GM18867 (cell line): Measurements from ENCODE around the gene LGI2.

Experiments
- ATAC-seq: cut with Tn5 transposase; IDR thresholded peaks from one replicate; pipeline ENCODE4 v1.9.1; 2021; ENCODE audit warnings: mild to moderate bottlenecking, moderate library complexity; ENCODE audit not compliant: unreplicated experiment

The LGI2 gene

DNA sequence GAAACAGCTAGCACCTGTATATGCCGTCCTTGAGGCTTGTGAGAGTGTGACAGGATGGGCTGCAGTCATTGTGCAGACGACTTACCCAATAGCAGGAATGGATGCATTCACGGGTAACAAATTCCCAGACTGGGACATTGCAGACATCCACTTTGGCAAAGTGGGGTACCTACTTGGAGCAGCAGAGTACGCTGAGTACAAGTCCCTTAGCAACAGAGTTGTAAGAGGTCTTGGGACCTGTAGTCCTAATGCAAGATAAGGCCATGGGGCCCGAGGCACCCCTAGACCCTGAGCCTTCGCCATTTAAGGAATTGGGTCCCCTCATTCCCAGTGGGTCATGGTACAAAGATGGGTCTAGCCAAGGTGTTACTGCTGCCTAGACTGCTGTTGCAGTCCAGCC is 62.5 kb downstream of the LGI2 start:
- ATAC-seq = no peak

DNA sequence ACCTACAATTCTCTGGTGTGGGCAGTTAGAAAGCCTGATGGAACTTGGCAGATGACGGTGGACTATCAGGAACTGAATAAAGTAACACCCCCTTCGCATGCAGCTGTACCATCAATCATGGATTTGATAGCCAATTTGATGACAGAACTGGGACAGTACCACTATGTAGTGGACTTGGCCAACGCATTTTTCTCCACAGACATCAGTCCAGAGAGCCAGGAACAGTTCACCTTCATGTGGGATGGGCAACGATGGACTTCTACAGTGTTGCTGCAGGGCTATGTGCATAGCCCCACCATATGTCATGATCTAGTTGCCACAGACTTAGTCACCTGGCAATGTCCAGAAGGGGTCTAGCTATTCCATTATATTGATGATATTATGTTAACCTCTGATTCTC is 63.4 kb downstream of the LGI2 start:
- ATAC-seq = no peak

- no peak for ATAC-seq
These were observed 64.7 kb downstream of the LGI2 start for GRCh38 chr4:24966076-24966475.

GRCh38 chr4:24965627-24966026 is 65.1 kb downstream of the LGI2 start:
- no peak for ATAC-seq

- no peak for ATAC-seq
These were observed 67.5 kb downstream of the LGI2 start for GRCh38 chr4:24963277-24963676.

DNA sequence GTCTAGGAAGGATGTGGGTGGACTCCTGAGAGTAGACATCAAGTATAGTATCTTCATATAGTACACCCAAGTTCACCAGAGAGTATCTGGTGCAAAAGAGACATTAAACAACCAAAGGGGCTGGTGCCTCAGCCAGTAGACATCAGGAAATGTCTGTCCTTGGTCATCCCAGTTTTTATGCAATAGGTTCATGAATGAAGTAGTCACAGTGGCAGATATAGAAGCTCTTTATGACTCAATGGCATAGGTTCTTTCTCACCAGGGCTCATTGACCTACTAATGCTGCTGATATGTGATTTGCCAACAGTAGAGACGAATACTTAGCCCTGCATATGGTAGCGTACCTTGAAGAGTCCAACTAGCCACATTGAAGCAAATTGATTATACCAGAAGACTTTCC is 72.9 kb downstream of the LGI2 start:
- ATAC-seq = no peak

- no peak for ATAC-seq
These were observed 74.0 kb downstream of the LGI2 start for GRCh38 chr4:24956763-24957162.

- ATAC-seq = no peak
These were observed 74.7 kb downstream of the LGI2 start for GRCh38 chr4:24956091-24956490.

- ATAC-seq = no peak
These were observed 78.1 kb downstream of the LGI2 start for GRCh38 chr4:24952667-24953066.

DNA sequence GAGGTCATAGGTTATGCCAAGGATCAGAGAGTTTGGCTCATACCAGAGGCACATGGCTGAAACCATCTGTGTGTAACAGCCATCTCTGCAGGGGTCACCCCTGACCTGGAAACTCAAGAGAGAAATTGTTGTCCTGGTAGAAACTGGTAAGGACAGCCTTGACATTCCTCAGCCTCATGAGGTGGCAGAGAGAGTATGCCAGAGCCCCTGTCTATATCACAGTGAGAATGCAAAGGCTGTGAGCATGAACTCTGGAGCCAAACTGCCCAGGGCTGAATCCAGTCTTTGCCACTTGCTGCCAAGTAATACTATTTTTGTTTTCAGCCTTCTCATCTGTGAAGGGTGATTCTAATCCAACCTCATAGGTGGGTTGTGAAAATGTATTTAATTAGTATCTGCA is 80.8 kb downstream of the LGI2 start:
- ATAC-seq = no peak
